HTERT RPE-1 (cell line): Measurements from ENCODE around the gene ZNF154.

Experiments
- in situ Hi-C: fragments of 300-500 bp; cut with MboI; formaldehyde crosslinking; loops from 4 replicates; pipeline ENCODE4 v1.14.3; 2020; ENCODE audit warnings: low sequenced_read_pairs

Gene ZNF154

GRCh38 chr19:57682226-57682766, 26.7 kb downstream of the ZNF154 start:
- in situ Hi-C loops: no loop called here

GRCh38 chr19:57675881-57676280, 33.1 kb downstream of the ZNF154 start:
- in situ Hi-C loops: no loop called here

GRCh38 chr19:57672466-57672865, 36.5 kb downstream of the ZNF154 start:
- in situ Hi-C loops: no loop called here

GRCh38 chr19:57671124-57671895, 37.7 kb downstream of the ZNF154 start:
- in situ Hi-C loops: no loop called here

GRCh38 chr19:57668635-57669034, 40.4 kb downstream of the ZNF154 start, which contains the start of gene ZSCAN4:
Gene ZSCAN4, plus strand, starts transcription at chr19:57668935. Its CDS starts 7,211 bp downstream, at chr19:57676146.
- in situ Hi-C loops: no loop called here

- in situ Hi-C loops: no loop called here
Measured at GRCh38 chr19:57667228-57667627, 41.8 kb downstream of the ZNF154 start.

GRCh38 chr19:57665261-57665806, 43.7 kb downstream of the ZNF154 start:
- in situ Hi-C loops: no loop called here

- in situ Hi-C loops: no loop called here
Measured at GRCh38 chr19:57664269-57665127, 44.5 kb downstream of the ZNF154 start.

- in situ Hi-C loops: no loop called here
Measured at GRCh38 chr19:57656346-57656745, 52.7 kb downstream of the ZNF154 start.

- in situ Hi-C loops: no loop called here
Measured at GRCh38 chr19:57655443-57655842, 53.6 kb downstream of the ZNF154 start.

- in situ Hi-C loops: no loop called here
Measured at GRCh38 chr19:57653689-57654088, 55.3 kb downstream of the ZNF154 start.

- in situ Hi-C loops: no loop called here
Measured at GRCh38 chr19:57651654-57651996, 57.4 kb downstream of the ZNF154 start.

GRCh38 chr19:57648331-57649003, 60.5 kb downstream of the ZNF154 start:
- in situ Hi-C loops: no loop called here
